Measurements from ENCODE around the gene ALG6.

DNA sequence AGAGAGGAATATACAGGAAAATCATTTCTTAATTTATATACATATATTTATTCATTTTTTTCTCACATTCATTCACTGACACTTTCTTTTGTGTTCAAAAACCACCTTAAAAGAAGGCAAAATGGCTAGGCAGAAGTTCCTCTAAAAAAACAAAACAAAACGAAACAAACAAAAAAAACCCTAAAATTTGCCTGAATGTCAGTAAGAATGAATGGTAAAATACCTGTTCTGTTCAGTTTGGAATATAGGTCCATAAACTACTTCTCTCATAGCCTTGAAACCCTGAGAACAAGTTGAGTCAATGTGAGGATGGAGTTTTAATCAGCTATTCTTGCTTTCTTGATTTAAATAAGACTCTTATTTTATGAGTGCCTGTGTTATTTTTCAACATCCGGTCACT is 14.7 kb upstream of the ALG6 start:
- TF ChIP-seq ZNF565 (CRISPR knock-in tag; conservative IDR thresholded peaks at IDR 0.05; ENCODE audit: low read depth) = no peak
- TF ChIP-seq BACH2 (CRISPR knock-in tag; IDR thresholded peaks at IDR 0.05; ENCODE audit: borderline replicate concordance) = no peak
- TF ChIP-seq, protein P1, sequence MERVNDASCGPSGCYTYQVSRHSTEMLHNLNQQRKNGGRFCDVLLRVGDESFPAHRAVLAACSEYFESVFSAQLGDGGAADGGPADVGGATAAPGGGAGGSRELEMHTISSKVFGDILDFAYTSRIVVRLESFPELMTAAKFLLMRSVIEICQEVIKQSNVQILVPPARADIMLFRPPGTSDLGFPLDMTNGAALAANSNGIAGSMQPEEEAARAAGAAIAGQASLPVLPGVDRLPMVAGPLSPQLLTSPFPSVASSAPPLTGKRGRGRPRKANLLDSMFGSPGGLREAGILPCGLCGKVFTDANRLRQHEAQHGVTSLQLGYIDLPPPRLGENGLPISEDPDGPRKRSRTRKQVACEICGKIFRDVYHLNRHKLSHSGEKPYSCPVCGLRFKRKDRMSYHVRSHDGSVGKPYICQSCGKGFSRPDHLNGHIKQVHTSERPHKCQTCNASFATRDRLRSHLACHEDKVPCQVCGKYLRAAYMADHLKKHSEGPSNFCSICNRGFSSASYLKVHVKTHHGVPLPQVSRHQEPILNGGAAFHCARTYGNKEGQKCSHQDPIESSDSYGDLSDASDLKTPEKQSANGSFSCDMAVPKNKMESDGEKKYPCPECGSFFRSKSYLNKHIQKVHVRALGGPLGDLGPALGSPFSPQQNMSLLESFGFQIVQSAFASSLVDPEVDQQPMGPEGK (CRISPR knock-in tag; IDR thresholded peaks at IDR 0.05; ENCODE audit: borderline replicate concordance) = no peak
- no peak for TF ChIP-seq ZFP30 (CRISPR knock-in tag; IDR thresholded peaks at IDR 0.05)
- TF ChIP-seq, protein P2, sequence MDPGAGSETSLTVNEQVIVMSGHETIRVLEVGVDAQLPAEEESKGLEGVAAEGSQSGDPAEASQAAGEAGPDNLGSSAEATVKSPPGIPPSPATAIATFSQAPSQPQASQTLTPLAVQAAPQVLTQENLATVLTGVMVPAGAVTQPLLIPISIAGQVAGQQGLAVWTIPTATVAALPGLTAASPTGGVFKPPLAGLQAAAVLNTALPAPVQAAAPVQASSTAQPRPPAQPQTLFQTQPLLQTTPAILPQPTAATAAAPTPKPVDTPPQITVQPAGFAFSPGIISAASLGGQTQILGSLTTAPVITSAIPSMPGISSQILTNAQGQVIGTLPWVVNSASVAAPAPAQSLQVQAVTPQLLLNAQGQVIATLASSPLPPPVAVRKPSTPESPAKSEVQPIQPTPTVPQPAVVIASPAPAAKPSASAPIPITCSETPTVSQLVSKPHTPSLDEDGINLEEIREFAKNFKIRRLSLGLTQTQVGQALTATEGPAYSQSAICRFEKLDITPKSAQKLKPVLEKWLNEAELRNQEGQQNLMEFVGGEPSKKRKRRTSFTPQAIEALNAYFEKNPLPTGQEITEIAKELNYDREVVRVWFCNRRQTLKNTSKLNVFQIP (CRISPR knock-in tag; IDR thresholded peaks at IDR 0.05; ENCODE audit: borderline replicate concordance, low read depth) = no peak

Measured in SK-N-SH treated with all-trans-retinoic acid at 6 μM for 48 hours (cell line).